Measurements from ENCODE around the gene SLC66A3.

- TF ChIP-seq CEBPB (IDR thresholded peaks at IDR 0.05), result no peak
- TF ChIP-seq RAD21 (IDR thresholded peaks at IDR 0.05; ENCODE audit: low read depth), result no peak
- no peak for TF ChIP-seq EP300 (IDR thresholded peaks at IDR 0.05; ENCODE audit: borderline replicate concordance)
- TF ChIP-seq FOXM1 (IDR thresholded peaks at IDR 0.05; ENCODE audit: borderline replicate concordance, low read depth), result no peak
- no peak for TF ChIP-seq REST (IDR thresholded peaks at IDR 0.05; ENCODE audit: low read depth)
Measured at GRCh38 chr2:11222845-11223244, 67.6 kb downstream of the SLC66A3 start.

All from Ishikawa (cell line).